ENCODE measurements around the gene FATE1.
A peak's percentile ranks its signal among the peaks of the same experiment; 100 is the strongest.

Gene FATE1

GRCh38 chrX:151704041-151704663 lies 11.7 kb upstream of the FATE1 start:
- no peak for DNase-seq

DNA sequence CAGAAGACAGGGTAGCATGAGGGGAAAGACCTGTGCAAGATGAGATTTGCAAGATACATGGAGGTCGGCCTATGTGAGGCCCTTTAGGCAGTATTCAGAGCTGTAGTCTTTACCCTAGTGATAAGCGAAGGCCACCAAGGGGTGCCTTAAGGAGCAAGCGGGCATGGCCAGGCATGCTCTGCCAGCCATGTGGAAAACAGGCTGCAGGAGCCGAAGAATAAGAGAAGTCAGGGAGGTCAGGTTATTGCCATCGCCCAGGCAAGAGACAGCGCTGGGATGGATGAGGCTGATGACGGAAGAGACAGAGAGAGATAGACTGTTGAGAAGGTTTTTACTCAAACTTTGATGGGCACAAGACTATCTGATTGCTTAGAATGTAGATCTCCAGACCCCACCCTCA lies 7.0 kb upstream of the FATE1 start:
- DNase-seq: no peak

GRCh38 chrX:151710457-151710856 lies 5.4 kb upstream of the FATE1 start:
- no peak for DNase-seq

DNA sequence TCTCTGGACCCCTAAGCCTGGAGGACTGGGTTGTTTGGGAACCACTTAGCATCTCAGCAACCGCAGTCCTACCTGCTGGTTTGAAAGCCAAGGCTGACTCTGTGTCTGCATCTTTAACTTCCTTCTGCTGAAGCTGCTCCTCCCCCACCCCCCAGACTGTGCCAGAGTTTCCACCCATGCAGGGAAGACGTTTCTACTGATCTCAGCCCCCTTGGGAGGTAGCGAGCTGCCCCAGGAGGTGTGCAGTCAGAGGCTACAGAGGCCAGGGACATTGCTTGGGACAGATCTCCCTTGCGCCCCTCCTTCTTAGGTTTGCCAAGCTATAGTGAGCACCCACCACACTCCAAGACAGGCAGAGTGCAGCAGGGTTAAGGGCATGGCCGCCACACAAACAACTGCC lies 4.7 kb upstream of the FATE1 start:
- DNase-seq: no peak

GRCh38 chrX:151711787-151712186 lies 4.0 kb upstream of the FATE1 start:
- DNase-seq: peak; percentile 71

GRCh38 chrX:151712253-151712652 lies 3.6 kb upstream of the FATE1 start:
- no peak for DNase-seq

DNA sequence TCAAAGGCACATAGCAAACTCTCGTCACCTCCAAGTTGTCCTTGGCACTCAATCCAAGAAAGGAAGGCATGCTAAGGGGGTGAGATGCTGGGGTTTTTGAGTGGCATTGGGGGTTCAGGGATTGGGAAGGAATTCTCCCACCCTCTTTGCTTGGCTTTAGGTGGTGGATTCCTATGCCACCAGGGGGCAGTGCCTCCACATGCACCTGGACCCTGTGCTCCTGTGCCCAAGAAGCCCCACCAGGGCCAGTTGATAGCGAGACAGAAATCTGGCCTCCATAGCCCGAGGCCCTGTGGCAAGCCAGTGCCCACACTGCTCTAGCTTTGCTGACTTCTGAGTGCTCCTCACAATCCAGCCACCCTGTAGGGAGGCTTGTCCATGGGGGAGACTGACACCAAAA lies 2.0 kb upstream of the FATE1 start:
- DNase-seq: peak; percentile 3

DNA sequence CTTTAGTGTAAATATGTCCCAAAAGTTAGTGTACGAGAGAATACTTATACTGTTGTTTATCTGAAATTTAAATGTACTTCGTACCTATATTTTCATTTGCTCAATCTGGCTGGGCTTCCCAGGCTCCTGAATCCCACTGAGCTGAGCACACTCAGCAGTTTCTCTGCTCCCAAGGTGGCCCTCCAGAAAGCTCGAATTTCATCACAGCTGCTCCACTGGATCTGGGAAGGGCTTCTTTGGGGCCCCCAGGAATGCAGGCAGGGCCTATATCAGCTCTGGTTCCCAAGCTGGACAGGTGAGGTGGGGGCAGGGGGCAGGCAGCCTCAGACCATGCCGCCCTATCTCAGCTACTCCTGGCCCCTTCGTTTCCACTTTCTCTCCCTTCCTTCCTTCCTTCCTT lies 1.5 kb upstream of the FATE1 start:
- DNase-seq: no peak

GRCh38 chrX:151722241-151722846 lies 6.5 kb downstream of the FATE1 start:
- no peak for DNase-seq

DNA sequence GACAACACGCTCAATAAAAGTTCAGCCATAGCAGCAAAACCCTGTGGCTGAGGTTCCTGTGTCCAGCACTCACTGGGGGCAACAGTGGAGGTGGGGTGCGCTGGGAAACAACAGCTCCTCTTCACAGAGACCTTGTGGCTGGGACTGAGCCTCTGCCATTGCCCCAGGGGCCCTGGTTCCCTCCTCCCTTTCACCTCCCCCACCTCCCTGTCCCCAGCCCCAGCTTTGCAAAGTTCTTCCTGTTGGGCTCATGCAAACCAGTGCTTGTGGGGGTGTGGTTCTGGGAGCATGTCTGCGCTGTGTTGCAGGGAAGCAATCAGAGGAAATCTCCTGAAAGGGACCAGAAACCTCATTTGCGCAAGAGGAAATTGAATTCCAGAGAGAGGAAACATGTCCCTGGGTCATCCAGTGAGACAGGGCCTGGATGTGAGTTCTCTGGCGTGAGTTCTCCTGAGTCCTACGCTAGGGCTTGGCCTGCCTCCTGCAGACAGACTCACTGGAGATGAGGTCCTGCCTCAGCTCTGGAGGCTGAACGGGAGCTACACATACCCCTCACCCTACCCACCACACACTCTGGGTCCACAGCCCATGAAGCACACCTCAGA lies 7.4 kb downstream of the FATE1 start:
- DNase-seq: no peak

DNA sequence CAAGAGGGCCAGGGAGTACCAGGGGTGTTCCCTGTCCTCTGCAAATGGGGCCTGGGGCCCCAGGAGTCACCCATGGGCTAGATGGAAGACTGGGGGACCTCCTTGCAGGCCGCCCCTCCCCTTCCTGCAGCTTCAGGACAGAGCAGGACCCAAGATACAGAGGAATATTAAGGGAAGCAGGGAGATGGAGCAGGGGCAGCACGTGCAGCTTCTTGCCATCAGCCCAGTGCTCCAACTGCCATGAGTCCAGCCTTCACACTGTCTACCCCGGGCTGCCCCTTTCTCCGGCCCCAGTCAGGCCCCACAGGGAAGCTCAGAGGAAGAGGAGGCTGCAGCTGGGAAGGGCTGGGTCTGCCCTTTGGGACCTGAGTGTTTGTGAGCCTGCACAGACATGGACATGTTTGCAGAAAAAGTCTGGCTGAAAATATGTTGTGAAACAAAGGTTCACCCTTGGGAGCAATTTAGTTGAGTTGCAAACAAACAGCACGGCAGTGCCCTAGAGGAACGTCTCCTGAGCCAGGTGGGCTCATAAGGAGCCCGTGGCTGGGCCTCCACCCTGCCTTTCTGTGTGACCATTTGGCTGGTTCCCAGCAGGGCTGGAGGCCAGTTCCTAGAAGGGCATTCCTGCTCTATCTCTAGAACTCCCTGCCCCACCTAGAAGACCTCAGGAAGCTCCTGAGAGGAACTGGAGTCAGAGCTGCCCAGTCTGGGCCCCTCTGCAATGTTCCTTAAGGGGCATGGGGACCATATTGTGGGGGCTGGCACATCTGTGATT lies 8.9 kb downstream of the FATE1 start:
- no peak for DNase-seq

- no peak for DNase-seq
Measured at GRCh38 chrX:151725338-151725614, 9.4 kb downstream of the FATE1 start.

DNA sequence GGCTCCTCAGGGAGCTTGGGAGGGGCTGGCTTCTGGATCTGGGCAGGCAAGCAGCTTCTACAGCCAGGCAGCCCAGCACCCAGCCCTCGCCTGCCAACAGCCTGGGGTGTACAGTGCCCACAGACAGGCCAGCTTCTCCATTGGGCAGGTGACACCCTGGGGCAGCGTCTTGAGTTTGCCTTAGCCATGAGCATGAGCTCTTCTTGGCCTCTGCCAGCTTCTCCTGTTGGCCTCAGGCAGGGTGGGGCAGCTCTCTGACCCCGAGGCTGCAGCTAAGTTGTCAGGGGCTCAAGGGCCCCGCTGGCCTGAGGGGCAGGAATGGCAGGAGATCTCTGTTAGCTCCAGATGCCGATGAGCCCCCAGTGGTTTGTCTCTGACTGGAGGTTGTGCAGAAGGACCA lies 10.9 kb downstream of the FATE1 start:
- DNase-seq: no peak

DNA sequence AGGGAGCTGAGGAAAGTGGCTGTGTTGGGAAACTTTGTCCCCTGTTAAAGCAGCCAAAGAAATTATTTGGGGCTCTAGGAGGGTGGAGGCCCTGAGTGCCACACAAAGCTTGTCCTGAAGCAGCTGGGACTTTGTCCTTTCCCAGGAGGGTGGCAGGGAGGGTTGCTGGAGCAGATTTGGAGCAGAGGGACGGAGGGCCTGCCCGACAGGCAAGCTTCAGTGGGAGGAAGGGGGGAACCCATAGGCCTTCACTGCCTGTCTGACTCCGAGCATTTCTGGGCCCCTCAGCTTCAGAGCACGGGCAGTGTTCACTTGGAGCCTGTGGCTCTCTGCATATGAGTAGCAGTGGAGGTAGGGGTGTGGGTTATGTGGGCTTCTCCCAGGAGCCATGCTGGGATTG lies 11.5 kb downstream of the FATE1 start:
- no peak for DNase-seq

- DNase-seq: no peak
Measured at GRCh38 chrX:151729056-151729725, 13.4 kb downstream of the FATE1 start.

DNA sequence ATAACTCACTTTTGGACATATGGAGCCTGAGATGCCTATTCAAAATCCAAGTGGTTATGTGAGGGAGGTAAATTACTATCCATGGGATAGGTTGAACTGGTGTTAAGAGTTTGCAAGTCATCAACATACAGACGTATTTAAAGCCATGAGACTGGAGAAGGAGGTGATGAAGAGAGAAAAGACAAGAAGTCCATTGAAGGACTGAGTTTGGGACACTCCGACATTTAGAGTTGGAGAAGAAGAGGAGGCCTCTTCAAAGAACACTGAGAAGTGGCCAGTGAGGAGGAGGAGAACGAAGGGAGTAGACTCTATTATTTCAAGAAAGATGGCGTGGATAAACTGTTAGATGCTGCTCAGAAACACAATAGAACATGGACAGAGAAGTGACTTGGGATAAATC lies 18.6 kb downstream of the FATE1 start, which contains the start of gene CNGA2:
Gene CNGA2, plus strand, starts transcription at position 301 of the 400 bp plus-strand sequence. CDS start 3,738 bp downstream, outside the sequence.
- no peak for DNase-seq

- no peak for DNase-seq
Measured at GRCh38 chrX:151735219-151735618, 19.4 kb downstream of the FATE1 start.

GRCh38 chrX:151736685-151737084 lies 20.9 kb downstream of the FATE1 start:
- no peak for DNase-seq

DNA sequence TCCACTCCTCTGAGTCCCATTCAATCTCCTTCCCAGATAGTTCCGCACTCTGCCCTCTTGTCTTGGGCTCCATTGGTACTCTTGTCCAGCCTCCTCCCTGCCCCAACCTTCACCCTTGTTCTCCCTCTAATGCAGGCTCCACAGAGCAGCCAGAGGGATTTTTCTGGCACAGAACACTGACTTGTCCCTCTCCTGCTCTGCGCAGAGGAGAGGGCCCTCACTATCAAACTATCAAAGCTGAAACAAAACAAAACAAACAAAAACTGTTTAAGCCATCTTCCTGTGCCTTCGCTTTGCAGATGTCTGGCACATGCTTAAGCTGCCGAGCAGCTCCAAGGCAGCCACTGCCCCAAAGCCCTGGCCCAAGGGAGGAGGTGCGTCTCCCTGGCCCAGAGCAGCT lies 21.7 kb downstream of the FATE1 start:
- DNase-seq: no peak

DNA sequence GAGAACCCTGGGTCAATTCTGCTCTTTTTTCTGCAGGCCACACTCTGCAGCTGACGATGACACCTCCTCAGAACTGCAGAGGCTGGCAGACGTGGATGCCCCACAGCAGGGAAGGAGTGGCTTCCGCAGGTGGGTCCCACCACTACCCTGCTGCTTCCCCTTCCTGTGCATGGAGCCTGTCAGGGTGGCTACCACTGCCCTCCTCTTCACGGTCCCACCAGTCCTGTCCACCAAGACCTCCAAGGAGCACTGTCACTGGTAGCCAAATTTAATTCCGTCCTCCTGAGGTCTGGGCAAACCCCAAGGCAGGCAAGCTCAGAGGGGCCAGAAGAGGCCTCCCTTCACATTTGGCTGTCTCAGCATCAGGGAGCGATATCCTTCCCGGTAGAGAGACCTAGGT lies 22.9 kb downstream of the FATE1 start:
- no peak for DNase-seq

- no peak for DNase-seq
Measured at GRCh38 chrX:151741606-151742005, 25.8 kb downstream of the FATE1 start.

DNA sequence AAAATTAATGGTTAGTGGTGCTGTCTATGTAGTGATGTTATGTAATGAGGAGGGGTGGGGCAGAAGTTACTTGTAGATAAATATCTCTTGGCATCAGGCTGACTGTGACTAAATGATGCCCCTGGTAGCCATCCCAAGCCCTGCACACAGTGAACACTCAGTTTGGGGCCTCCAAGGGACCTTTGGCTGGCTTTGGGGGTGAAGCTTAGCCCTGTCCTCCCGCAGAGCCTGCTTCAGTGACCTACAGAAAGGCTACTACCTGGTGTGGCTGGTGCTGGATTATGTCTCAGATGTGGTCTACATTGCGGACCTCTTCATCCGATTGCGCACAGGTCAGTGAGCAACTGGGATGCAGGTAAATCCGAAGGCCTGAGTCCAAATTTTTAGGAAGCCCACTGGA lies 26.5 kb downstream of the FATE1 start:
- no peak for DNase-seq

GRCh38 chrX:151743651-151744470 lies 28.0 kb downstream of the FATE1 start:
- no peak for DNase-seq
